SU-DHL-6 (cell line): ENCODE data around the gene AKAP6.

Experiments
- H2AFZ ChIP-seq: fragments of 200-600 bp; sonication (generic); 2 replicates; pipeline ENCODE4 v1.6.1; 2014; ENCODE audit warnings: low read depth, mild to moderate bottlenecking, moderate library complexity, mixed read lengths, antibody characterized with exemption, low read length; ENCODE audit not compliant: severe bottlenecking
- H3F3A ChIP-seq: fragments of 200-600 bp; shearing (Covaris generic); 2 replicates; pipeline ENCODE4 v1.6.0; 2016; ENCODE audit warnings: antibody characterized with exemption, mild to moderate bottlenecking; ENCODE audit not compliant: insufficient read depth
- H3K27ac ChIP-seq: fragments of 200-600 bp; sonication (generic); 2 replicates; pipeline ENCODE4 v1.5.1; 2016; ENCODE audit warnings: low read depth, mild to moderate bottlenecking, low read length, moderate library complexity, mixed read lengths
- H3K27me3 ChIP-seq: fragments of 200-600 bp; sonication (generic), shearing (Covaris generic); 2 replicates; pipeline ENCODE4 v1.6.0; 2014; ENCODE audit warnings: mild to moderate bottlenecking, low read length
- H3K36me3 ChIP-seq: fragments of 200-600 bp; sonication (generic); 2 replicates; pipeline ENCODE4 v1.6.1; 2014; ENCODE audit warnings: mild to moderate bottlenecking, low read length, mixed read lengths
- H3K4me2 ChIP-seq: fragments of 300-600, 200-600 bp; shearing (Covaris generic), sonication (generic); 2 replicates; pipeline ENCODE4 v1.6.0; 2014; ENCODE audit warnings: low read length, low read depth, mild to moderate bottlenecking; ENCODE audit not compliant: poor library complexity, severe bottlenecking
- H3K4me3 ChIP-seq: fragments of 200-600 bp; sonication (generic); 2 replicates; pipeline ENCODE4 v1.5.1; 2014; ENCODE audit warnings: antibody characterized with exemption, low read length, mild to moderate bottlenecking, mixed read lengths; ENCODE audit not compliant: insufficient read depth, poor library complexity, severe bottlenecking
- H3K79me2 ChIP-seq: fragments of 200-600 bp; sonication (generic); 2 replicates; pipeline ENCODE4 v1.6.1; 2014; ENCODE audit warnings: mild to moderate bottlenecking, low read length, moderate library complexity; ENCODE audit not compliant: insufficient read depth
- H3K9ac ChIP-seq: fragments of 200-600 bp; sonication (generic); 2 replicates; pipeline ENCODE4 v1.7.0; 2014; ENCODE audit warnings: mild to moderate bottlenecking, low read length
- H3K9me2 ChIP-seq: fragments of 200-600 bp; sonication (generic); replicated peaks from 2 replicates; pipeline ENCODE4 v1.6.1; 2014; ENCODE audit warnings: low read length; ENCODE audit not compliant: insufficient read depth
- H3K9me3 ChIP-seq: fragments of 200-600 bp; sonication (generic); 2 replicates; pipeline ENCODE4 v1.6.1; 2014; ENCODE audit warnings: low read length, mixed read lengths; ENCODE audit not compliant: insufficient read depth
- H4K20me1 ChIP-seq: fragments of 200-600 bp; sonication (generic); 2 replicates; pipeline ENCODE4 v1.6.1; 2014; ENCODE audit warnings: low read depth, mild to moderate bottlenecking, antibody characterized with exemption, low read length, moderate library complexity, mixed read lengths
- EZH2phosphoT487 ChIP-seq: fragments of 200-600 bp; sonication (generic), shearing (Covaris generic); conservative IDR thresholded peaks from 2 replicates; pipeline ENCODE4 v1.6.1; 2018; ENCODE audit warnings: mild to moderate bottlenecking, antibody characterized with exemption, low read length, moderate library complexity, mixed read lengths
- TF ChIP-seq, protein P1 (sequence below): fragments of 200-600 bp; sonication (generic); IDR thresholded peaks from one replicate; pipeline ENCODE4 v1.5.1; 2017; ENCODE audit warnings: antibody characterized with exemption, mild to moderate bottlenecking, low read length, moderate library complexity; ENCODE audit not compliant: insufficient read depth, poor library complexity, severe bottlenecking

AKAP6 gene

DNA sequence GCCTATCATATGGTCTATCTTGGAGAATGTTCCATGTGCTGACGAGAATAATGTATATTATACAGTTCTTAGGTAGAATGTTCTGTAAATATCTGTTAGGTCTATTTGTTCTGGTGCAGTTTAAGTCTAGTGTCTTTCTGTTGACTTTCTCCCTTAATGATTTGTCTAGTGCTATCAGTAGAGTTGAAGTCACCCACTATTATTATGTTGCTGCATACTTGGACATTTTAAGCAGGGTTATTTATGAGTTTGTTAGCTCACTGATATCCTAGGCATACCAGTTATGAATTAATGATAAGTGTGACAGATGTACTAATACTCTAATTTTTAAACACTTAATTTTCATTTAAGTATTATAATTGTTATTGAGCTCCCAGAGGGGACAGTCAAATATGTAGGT is 292.5 kb downstream of the AKAP6 start:
- no peaks in the 10 kb centered on the region for H3K9me3 ChIP-seq
- H3K27ac ChIP-seq, result no peak overlapping the region
- no peaks in the 10 kb centered on the region for H4K20me1 ChIP-seq
- no peaks in the 10 kb centered on the region for H3K79me2 ChIP-seq
- H3K9me2 ChIP-seq, result no peaks in the 10 kb centered on the region
- H3K4me3 ChIP-seq, result no peak overlapping the region
- TF ChIP-seq, protein P1, sequence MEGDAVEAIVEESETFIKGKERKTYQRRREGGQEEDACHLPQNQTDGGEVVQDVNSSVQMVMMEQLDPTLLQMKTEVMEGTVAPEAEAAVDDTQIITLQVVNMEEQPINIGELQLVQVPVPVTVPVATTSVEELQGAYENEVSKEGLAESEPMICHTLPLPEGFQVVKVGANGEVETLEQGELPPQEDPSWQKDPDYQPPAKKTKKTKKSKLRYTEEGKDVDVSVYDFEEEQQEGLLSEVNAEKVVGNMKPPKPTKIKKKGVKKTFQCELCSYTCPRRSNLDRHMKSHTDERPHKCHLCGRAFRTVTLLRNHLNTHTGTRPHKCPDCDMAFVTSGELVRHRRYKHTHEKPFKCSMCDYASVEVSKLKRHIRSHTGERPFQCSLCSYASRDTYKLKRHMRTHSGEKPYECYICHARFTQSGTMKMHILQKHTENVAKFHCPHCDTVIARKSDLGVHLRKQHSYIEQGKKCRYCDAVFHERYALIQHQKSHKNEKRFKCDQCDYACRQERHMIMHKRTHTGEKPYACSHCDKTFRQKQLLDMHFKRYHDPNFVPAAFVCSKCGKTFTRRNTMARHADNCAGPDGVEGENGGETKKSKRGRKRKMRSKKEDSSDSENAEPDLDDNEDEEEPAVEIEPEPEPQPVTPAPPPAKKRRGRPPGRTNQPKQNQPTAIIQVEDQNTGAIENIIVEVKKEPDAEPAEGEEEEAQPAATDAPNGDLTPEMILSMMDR, result no peak
- no peak for TF ChIP-seq EZH2phosphoT487
- H3K4me2 ChIP-seq, result no peak overlapping the region
- H2AFZ ChIP-seq, result no peak overlapping the region
- no peaks in the 10 kb centered on the region for H3K27me3 ChIP-seq
- H3K36me3 ChIP-seq, result no peaks in the 10 kb centered on the region
- H3F3A ChIP-seq, result no peaks in the 10 kb centered on the region
- H3K9ac ChIP-seq, result no peak overlapping the region

DNA sequence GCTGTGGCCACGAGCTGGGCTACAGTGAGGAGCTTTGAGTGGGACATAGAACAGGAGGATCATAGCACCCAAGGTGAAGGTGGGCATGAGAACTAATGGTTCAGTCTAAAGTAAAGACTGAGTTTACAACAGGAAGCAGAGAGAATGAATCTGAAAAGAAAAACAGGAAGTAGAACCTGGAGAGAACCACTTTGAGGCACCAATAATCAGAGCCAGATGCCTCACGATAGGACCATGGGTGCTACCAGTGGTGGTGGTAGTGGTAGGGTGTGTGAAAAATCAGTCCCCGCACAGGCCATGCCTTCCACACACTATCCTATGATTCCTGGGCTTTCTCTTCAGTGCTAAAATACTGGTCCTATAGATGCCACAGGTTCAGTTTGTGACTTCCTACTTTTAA is 293.6 kb downstream of the AKAP6 start:
- Histone ChIP-seq H3K27ac (no peak overlapping the region), H4K20me1 (no peaks in the 10 kb centered on the region), H3K9me3 (no peaks in the 10 kb centered on the region), H3K27me3 (no peaks in the 10 kb centered on the region), H3K36me3 (no peaks in the 10 kb centered on the region), H3K4me2 (no peak overlapping the region), H3K9me2 (no peaks in the 10 kb centered on the region), H2AFZ (no peak overlapping the region), H3F3A (no peaks in the 10 kb centered on the region), H3K4me3 (no peak overlapping the region), H3K9ac (no peak overlapping the region), H3K79me2 (no peaks in the 10 kb centered on the region)
- TF ChIP-seq, protein P1, result no peak
- no peak for TF ChIP-seq EZH2phosphoT487

DNA sequence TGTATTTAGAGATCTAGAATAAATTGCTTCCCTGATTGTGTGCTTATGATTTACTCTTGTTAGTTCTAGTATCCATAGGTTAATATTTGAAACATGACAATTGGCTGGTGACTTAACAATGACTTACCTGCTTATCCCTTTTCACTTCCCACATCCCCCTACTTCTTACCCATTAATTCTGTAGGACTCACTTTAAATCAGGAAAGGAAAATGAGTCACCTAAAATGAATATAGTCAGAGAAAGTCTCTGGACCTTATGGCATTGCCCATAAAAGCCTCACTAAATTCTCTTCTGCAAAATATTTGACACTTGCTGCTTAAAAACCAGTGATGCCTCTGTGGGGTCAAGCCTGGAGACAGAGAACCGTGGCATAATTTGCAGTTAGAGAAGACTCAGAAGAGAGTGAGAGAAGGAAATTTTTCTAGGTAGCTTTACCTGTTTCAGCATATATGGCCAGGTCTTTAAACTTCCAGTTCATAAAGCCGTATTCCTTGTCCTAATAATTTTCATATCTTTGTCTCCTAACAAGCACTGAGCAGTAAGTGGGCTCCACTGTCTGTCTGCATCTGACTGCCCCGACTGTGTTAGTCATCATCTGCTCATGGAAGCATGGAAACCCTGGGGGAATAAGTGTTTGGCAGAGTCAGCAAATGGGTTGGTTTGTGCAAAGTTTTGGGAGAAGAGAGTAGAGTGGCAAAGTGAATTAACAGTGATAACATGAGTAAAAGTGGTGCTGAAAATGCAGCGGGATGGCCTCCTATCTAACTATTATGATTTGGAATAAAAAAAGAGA is 294.4 kb downstream of the AKAP6 start:
- H3K27me3 ChIP-seq, result no peaks in the 10 kb centered on the region
- no peak overlapping the region for H3K4me2 ChIP-seq
- no peaks in the 10 kb centered on the region for H4K20me1 ChIP-seq
- no peak overlapping the region for H3K4me3 ChIP-seq
- no peaks in the 10 kb centered on the region for H3K9me2 ChIP-seq
- no peak overlapping the region for H3K9ac ChIP-seq
- no peaks in the 10 kb centered on the region for H3F3A ChIP-seq
- no peaks in the 10 kb centered on the region for H3K9me3 ChIP-seq
- TF ChIP-seq EZH2phosphoT487, result no peak
- TF ChIP-seq, protein P1, result no peak
- H3K27ac ChIP-seq, result no peak overlapping the region
- no peaks in the 10 kb centered on the region for H3K36me3 ChIP-seq
- no peak overlapping the region for H2AFZ ChIP-seq
- H3K79me2 ChIP-seq, result no peaks in the 10 kb centered on the region
